Measurements from ENCODE around the gene DCAF6.

The DCAF6 gene

GRCh38 chr1:168093616-168094015 lies 157.1 kb downstream of the DCAF6 start:
- Histone ChIP-seq H3K4me3 (ENCODE audit: low read depth in 1 of 5, low read length in 5 of 5) (no peak overlapping the region), H3K36me3 (ENCODE audit: control insufficient read depth in 5 of 5, insufficient read depth in 5 of 5, low read length in 5 of 5) (peaks cover 0 to 33% (median 22%) of the 10 kb centered on the region in 5 donors), H3K9me3 (ENCODE audit: control insufficient read depth in 5 of 5, low read length in 5 of 5) (no peaks in the 10 kb centered on the region), H3K27me3 (ENCODE audit: control insufficient read depth in 5 of 5, insufficient read depth in 4 of 5, low read length in 5 of 5) (peaks cover 0 to 6% (median 0%) of the 10 kb centered on the region in 5 donors), H3K4me1 (ENCODE audit: control insufficient read depth in 5 of 5, insufficient read depth in 5 of 5, low read length in 5 of 5) (no peaks in the 10 kb centered on the region), H3K9ac (ENCODE audit: low read length in 5 of 5) (no peak overlapping the region), H3K27ac (ENCODE audit: low read depth, low read length) (no peak overlapping the region)

DNA sequence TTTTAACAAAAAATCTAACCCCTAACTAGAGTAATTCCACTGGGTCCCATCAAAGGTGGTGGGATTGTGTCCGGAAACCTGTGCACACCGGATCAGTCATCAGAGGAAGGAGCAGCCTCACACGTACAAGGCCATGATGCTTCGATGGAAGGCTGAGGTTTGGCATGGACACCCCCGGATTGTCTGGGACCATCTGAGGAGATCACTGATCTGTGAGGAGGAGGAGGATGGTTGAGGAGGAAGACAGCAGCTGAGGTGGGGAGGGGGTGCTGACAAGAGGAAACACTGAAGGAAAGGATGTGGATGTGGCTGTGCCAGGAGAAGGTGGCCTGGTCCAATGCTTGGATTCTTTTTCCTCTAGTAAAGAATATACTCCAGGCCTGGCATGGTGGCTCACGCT lies 159.0 kb downstream of the DCAF6 start:
- Histone ChIP-seq H3K9ac (ENCODE audit: low read length in 5 of 5) (no peak overlapping the region), H3K4me3 (ENCODE audit: low read depth in 1 of 5, low read length in 5 of 5) (no peak overlapping the region), H3K4me1 (ENCODE audit: control insufficient read depth in 5 of 5, insufficient read depth in 5 of 5, low read length in 5 of 5) (no peaks in the 10 kb centered on the region), H3K9me3 (ENCODE audit: control insufficient read depth in 5 of 5, low read length in 5 of 5) (no peaks in the 10 kb centered on the region), H3K36me3 (ENCODE audit: control insufficient read depth in 5 of 5, insufficient read depth in 5 of 5, low read length in 5 of 5) (peaks cover 0 to 27% (median 15%) of the 10 kb centered on the region in 5 donors), H3K27me3 (ENCODE audit: control insufficient read depth in 5 of 5, insufficient read depth in 4 of 5, low read length in 5 of 5) (peaks cover 0 to 3% (median 0%) of the 10 kb centered on the region in 5 donors), H3K27ac (ENCODE audit: low read depth, low read length) (no peak overlapping the region)

GRCh38 chr1:168096296-168097165 lies 160.0 kb downstream of the DCAF6 start:
- H3K4me3 ChIP-seq (ENCODE audit: low read depth in 1 of 5, low read length in 5 of 5) = no peak overlapping the region
- no peak overlapping the region for H3K27ac ChIP-seq (ENCODE audit: low read depth, low read length)
- H3K36me3 ChIP-seq (ENCODE audit: control insufficient read depth in 5 of 5, insufficient read depth in 5 of 5, low read length in 5 of 5) = peaks cover 0 to 27% (median 14%) of the 10 kb centered on the region in 5 donors
- H3K27me3 ChIP-seq (ENCODE audit: control insufficient read depth in 5 of 5, insufficient read depth in 4 of 5, low read length in 5 of 5) = peaks cover 0 to 3% (median 0%) of the 10 kb centered on the region in 5 donors
- H3K9ac ChIP-seq (ENCODE audit: low read length in 5 of 5) = no peak overlapping the region
- no peaks in the 10 kb centered on the region for H3K4me1 ChIP-seq (ENCODE audit: control insufficient read depth in 5 of 5, insufficient read depth in 5 of 5, low read length in 5 of 5)
- no peaks in the 10 kb centered on the region for H3K9me3 ChIP-seq (ENCODE audit: control insufficient read depth in 5 of 5, low read length in 5 of 5)

DNA sequence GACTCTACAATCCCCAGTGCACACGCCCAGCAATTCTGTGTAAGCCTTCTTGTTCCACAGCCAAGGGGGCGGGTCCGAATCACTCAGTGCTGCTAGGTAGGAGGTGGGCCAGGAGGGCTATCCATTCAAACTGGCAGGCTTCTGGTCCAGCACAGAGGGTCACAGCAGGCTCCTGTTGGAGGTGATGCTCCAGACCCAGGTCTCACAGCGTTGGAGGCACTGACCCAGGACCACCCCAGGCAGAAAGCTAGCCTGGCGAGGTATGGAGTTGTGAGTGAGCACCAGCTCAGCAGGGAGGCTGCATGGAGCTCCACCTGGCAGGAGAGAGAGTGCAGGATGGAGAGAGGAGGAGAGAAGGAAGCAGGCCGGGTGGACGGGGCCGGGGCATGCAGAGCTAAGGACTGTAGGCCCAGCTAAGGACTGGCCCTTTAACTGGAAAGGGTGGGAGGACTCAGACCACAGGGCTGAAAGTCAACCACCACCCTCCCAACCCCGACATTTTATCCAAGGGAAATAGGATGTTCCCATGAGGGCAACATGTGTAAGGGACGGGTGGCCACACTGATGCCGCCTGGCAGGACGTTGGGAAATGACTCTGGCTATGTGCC lies 161.5 kb downstream of the DCAF6 start:
- Histone ChIP-seq H3K9me3 (ENCODE audit: control insufficient read depth in 5 of 5, low read length in 5 of 5) (no peaks in the 10 kb centered on the region), H3K27ac (ENCODE audit: low read depth, low read length) (no peak overlapping the region), H3K36me3 (ENCODE audit: control insufficient read depth in 5 of 5, insufficient read depth in 5 of 5, low read length in 5 of 5) (peaks cover 0 to 29% (median 18%) of the 10 kb centered on the region in 5 donors), H3K4me3 (ENCODE audit: low read depth in 1 of 5, low read length in 5 of 5) (no peak overlapping the region), H3K27me3 (ENCODE audit: control insufficient read depth in 5 of 5, insufficient read depth in 4 of 5, low read length in 5 of 5) (no peaks in the 10 kb centered on the region), H3K9ac (ENCODE audit: low read length in 5 of 5) (no peak overlapping the region), H3K4me1 (ENCODE audit: control insufficient read depth in 5 of 5, insufficient read depth in 5 of 5, low read length in 5 of 5) (no peaks in the 10 kb centered on the region)

GRCh38 chr1:168098534-168099320 lies 162.2 kb downstream of the DCAF6 start:
- H3K9me3 ChIP-seq (ENCODE audit: control insufficient read depth in 5 of 5, low read length in 5 of 5) = no peaks in the 10 kb centered on the region
- peaks cover 0 to 33% (median 18%) of the 10 kb centered on the region in 5 donors for H3K36me3 ChIP-seq (ENCODE audit: control insufficient read depth in 5 of 5, insufficient read depth in 5 of 5, low read length in 5 of 5)
- no peaks in the 10 kb centered on the region for H3K27me3 ChIP-seq (ENCODE audit: control insufficient read depth in 5 of 5, insufficient read depth in 4 of 5, low read length in 5 of 5)
- no peak overlapping the region for H3K9ac ChIP-seq (ENCODE audit: low read length in 5 of 5)
- no peaks in the 10 kb centered on the region for H3K4me1 ChIP-seq (ENCODE audit: control insufficient read depth in 5 of 5, insufficient read depth in 5 of 5, low read length in 5 of 5)
- H3K27ac ChIP-seq (ENCODE audit: low read depth, low read length) = no peak overlapping the region
- H3K4me3 ChIP-seq (ENCODE audit: low read depth in 1 of 5, low read length in 5 of 5) = no peak overlapping the region

GRCh38 chr1:168099337-168099801 lies 162.9 kb downstream of the DCAF6 start:
- Histone ChIP-seq H3K4me3 (ENCODE audit: low read depth in 1 of 5, low read length in 5 of 5) (no peak overlapping the region), H3K36me3 (ENCODE audit: control insufficient read depth in 5 of 5, insufficient read depth in 5 of 5, low read length in 5 of 5) (peaks cover 0 to 38% (median 24%) of the 10 kb centered on the region in 5 donors), H3K9me3 (ENCODE audit: control insufficient read depth in 5 of 5, low read length in 5 of 5) (no peaks in the 10 kb centered on the region), H3K4me1 (ENCODE audit: control insufficient read depth in 5 of 5, insufficient read depth in 5 of 5, low read length in 5 of 5) (no peaks in the 10 kb centered on the region), H3K27me3 (ENCODE audit: control insufficient read depth in 5 of 5, insufficient read depth in 4 of 5, low read length in 5 of 5) (peaks cover 0 to 2% (median 0%) of the 10 kb centered on the region in 5 donors), H3K9ac (ENCODE audit: low read length in 5 of 5) (no peak overlapping the region), H3K27ac (ENCODE audit: low read depth, low read length) (no peak overlapping the region)

- Histone ChIP-seq H3K4me3 (ENCODE audit: low read depth in 1 of 5, low read length in 5 of 5) (no peak overlapping the region), H3K9me3 (ENCODE audit: control insufficient read depth in 5 of 5, low read length in 5 of 5) (no peaks in the 10 kb centered on the region), H3K9ac (ENCODE audit: low read length in 5 of 5) (no peak overlapping the region), H3K4me1 (ENCODE audit: control insufficient read depth in 5 of 5, insufficient read depth in 5 of 5, low read length in 5 of 5) (no peaks in the 10 kb centered on the region), H3K36me3 (ENCODE audit: control insufficient read depth in 5 of 5, insufficient read depth in 5 of 5, low read length in 5 of 5) (peaks cover 0 to 41% (median 27%) of the 10 kb centered on the region in 5 donors), H3K27me3 (ENCODE audit: control insufficient read depth in 5 of 5, insufficient read depth in 4 of 5, low read length in 5 of 5) (peaks cover 0 to 3% (median 0%) of the 10 kb centered on the region in 5 donors), H3K27ac (ENCODE audit: low read depth, low read length) (no peak overlapping the region)
Measured at GRCh38 chr1:168100315-168101002, 164.0 kb downstream of the DCAF6 start.

GRCh38 chr1:168101336-168101735 lies 164.9 kb downstream of the DCAF6 start:
- Histone ChIP-seq H3K9me3 (ENCODE audit: control insufficient read depth in 5 of 5, low read length in 5 of 5) (no peaks in the 10 kb centered on the region), H3K27me3 (ENCODE audit: control insufficient read depth in 5 of 5, insufficient read depth in 4 of 5, low read length in 5 of 5) (peaks cover 0 to 3% (median 0%) of the 10 kb centered on the region in 5 donors), H3K4me1 (ENCODE audit: control insufficient read depth in 5 of 5, insufficient read depth in 5 of 5, low read length in 5 of 5) (no peaks in the 10 kb centered on the region), H3K4me3 (ENCODE audit: low read depth in 1 of 5, low read length in 5 of 5) (no peak overlapping the region), H3K36me3 (ENCODE audit: control insufficient read depth in 5 of 5, insufficient read depth in 5 of 5, low read length in 5 of 5) (peaks cover 0 to 39% (median 23%) of the 10 kb centered on the region in 5 donors), H3K27ac (ENCODE audit: low read depth, low read length) (no peak overlapping the region), H3K9ac (ENCODE audit: low read length in 5 of 5) (no peak overlapping the region)

- Histone ChIP-seq H3K36me3 (ENCODE audit: control insufficient read depth in 5 of 5, insufficient read depth in 5 of 5, low read length in 5 of 5) (peaks cover 0 to 29% (median 16%) of the 10 kb centered on the region in 5 donors), H3K9me3 (ENCODE audit: control insufficient read depth in 5 of 5, low read length in 5 of 5) (no peaks in the 10 kb centered on the region), H3K27me3 (ENCODE audit: control insufficient read depth in 5 of 5, insufficient read depth in 4 of 5, low read length in 5 of 5) (peaks cover 0 to 3% (median 0%) of the 10 kb centered on the region in 5 donors), H3K4me1 (ENCODE audit: control insufficient read depth in 5 of 5, insufficient read depth in 5 of 5, low read length in 5 of 5) (no peaks in the 10 kb centered on the region), H3K4me3 (ENCODE audit: low read depth in 1 of 5, low read length in 5 of 5) (no peak overlapping the region), H3K9ac (ENCODE audit: low read length in 5 of 5) (no peak overlapping the region), H3K27ac (ENCODE audit: low read depth, low read length) (no peak overlapping the region)
Measured at GRCh38 chr1:168102487-168102886, 166.0 kb downstream of the DCAF6 start.

All from subcutaneous abdominal adipose tissue (tissue), 5 donors.